B cell (primary cell): Measurements from ENCODE around the gene ETV3L. TPM values are rescaled to one million over a fixed set of nuclear protein-coding genes. Genes with fewer than 3 reads are reported as not detected.

Source experiments
- ATAC-seq: fragments of 200-7000 bp; cut with Tn5 transposase; one replicate; pipeline ENCODE4 v1.10.0; 2021; ENCODE audit warnings: low read depth, mild to moderate bottlenecking, moderate number of reproducible peaks, moderate library complexity
- CTCF ChIA-PET: fragments of 350-600 bp; sonication (Branson Sonifier 250); formaldehyde crosslinking; loops from one replicate; lab custom pipeline; 2021; ENCODE audit warnings: antibody characterized with exemption, inconsistent platforms; lab: Charles Lee
- POLR2A ChIA-PET: fragments of 350-600 bp; sonication (Branson Sonifier 250); formaldehyde crosslinking; loops from one replicate; lab custom pipeline; 2021; ENCODE audit warnings: antibody characterized with exemption; lab: Charles Lee
- DNase-seq: peaks from one replicate; pipeline ENCODE4 v3.0.0; 2013
- H2AFZ ChIP-seq: 2 replicates; pipeline ENCODE4 v1.6.1; 2012; ENCODE audit warnings: mild to moderate bottlenecking, low read depth, low read length; ENCODE audit not compliant: insufficient read depth, poor library complexity, severe bottlenecking
- H3K27ac ChIP-seq, 2 donors: 1 replicate in 1 of 2; 2 replicates in 1 of 2; pipeline ENCODE4 v1.5.1; 2012 to 2013; ENCODE audit warnings: low read length in 2 of 2, mild to moderate bottlenecking in 2 of 2, moderate library complexity in 1 of 2
- H3K27me3 ChIP-seq, 4 experiments: fragments of 200-600 bp in 1 of 4; sonication (generic) in 1 of 4; replicated peaks in 1 of 4; 1 replicate in 2 of 4; 2 replicates in 2 of 4; pipeline versions ENCODE4 v1.6.1 to v1.7.0; 2013 to 2016; ENCODE audit warnings: low read length in 3 of 4, mild to moderate bottlenecking in 2 of 4, mixed read lengths in 1 of 4, moderate library complexity in 1 of 4; ENCODE audit not compliant: insufficient read depth in 4 of 4, control insufficient read depth in 3 of 4; ENCODE audit errors: control extremely low read depth in 1 of 4
- H3K36me3 ChIP-seq, 2 experiments: replicated peaks in 1 of 2; 1 replicate in 1 of 2; 2 replicates in 1 of 2; pipeline versions ENCODE4 v1.6.1 to v1.7.1; 2013; ENCODE audit warnings: low read length in 1 of 2; ENCODE audit not compliant: insufficient read depth in 2 of 2, control insufficient read depth in 1 of 2; ENCODE audit errors: control extremely low read depth in 1 of 2, extremely low read depth in 1 of 2
- H3K4me1 ChIP-seq, 2 donors: fragments of 200-600 bp in 1 of 2; sonication (generic) in 1 of 2; 1 replicate in 1 of 2; 2 replicates in 1 of 2; pipeline versions ENCODE4 v1.5.1 to v1.6.1; 2013 to 2017; ENCODE audit warnings: low read length in 2 of 2; ENCODE audit not compliant: control insufficient read depth in 2 of 2, insufficient read depth in 2 of 2
- H3K4me2 ChIP-seq: replicated peaks from 2 replicates; pipeline ENCODE3; 2012; ENCODE audit warnings: mild to moderate bottlenecking, low read depth, low read length; ENCODE audit not compliant: poor library complexity, severe bottlenecking
- H3K4me3 ChIP-seq, 5 experiments: fragments of 200-600 bp in 1 of 5; sonication (generic) in 1 of 5; 1 replicate in 3 of 5; 2 replicates in 2 of 5; pipeline versions ENCODE4 v1.5.1 to v1.7.0; 2011 to 2016; ENCODE audit warnings: low read length in 4 of 5, mild to moderate bottlenecking in 4 of 5, low read depth in 2 of 5, control low read depth in 1 of 5, moderate library complexity in 1 of 5; ENCODE audit not compliant: insufficient read depth in 1 of 5; ENCODE audit errors: control extremely low read depth in 1 of 5, extremely low read depth in 1 of 5
- H3K79me2 ChIP-seq: fragments of 200-600 bp; sonication (generic); one replicate; pipeline ENCODE4 v1.6.0; 2016; ENCODE audit warnings: low read length; ENCODE audit not compliant: control insufficient read depth, insufficient read depth
- H3K9ac ChIP-seq: fragments of 200-600 bp; sonication (generic); 2 replicates; pipeline ENCODE4 v1.6.1; 2017; ENCODE audit warnings: mild to moderate bottlenecking, low read length, moderate library complexity
- H3K9me3 ChIP-seq, 3 donors: one replicate each; pipeline versions ENCODE4 v1.6.1 to v1.7.1; 2013; ENCODE audit warnings: low read length in 2 of 3; ENCODE audit not compliant: control insufficient read depth in 2 of 3, insufficient read depth in 1 of 3; ENCODE audit errors: control extremely low read depth in 1 of 3
- H4K20me1 ChIP-seq: 2 replicates; pipeline ENCODE4 v1.6.0; 2012; ENCODE audit warnings: mild to moderate bottlenecking, low read length; ENCODE audit not compliant: insufficient read depth, control insufficient read depth, poor library complexity, severe bottlenecking
- H3K27ac Mint-ChIP-seq: one replicate; pipeline ENCODE4 v1.8.0; 2021; ENCODE audit warnings: mixed read lengths
- H3K27me3 Mint-ChIP-seq: one replicate; pipeline ENCODE4 v1.8.0; 2021; ENCODE audit warnings: mixed read lengths
- H3K4me1 Mint-ChIP-seq: one replicate; pipeline ENCODE4 v1.8.0; 2021; ENCODE audit warnings: mixed read lengths
- H3K4me3 Mint-ChIP-seq: one replicate; pipeline ENCODE4 v1.8.0; 2021; ENCODE audit warnings: mixed read lengths
- H3K9me3 Mint-ChIP-seq: one replicate; pipeline ENCODE4 v1.8.0; 2022; ENCODE audit warnings: mixed read lengths; ENCODE audit not compliant: insufficient read depth
- EZH2 ChIP-seq: IDR thresholded peaks from 2 replicates; pipeline ENCODE4 v1.6.1; 2012; ENCODE audit warnings: borderline replicate concordance, low read depth, mild to moderate bottlenecking, moderate library complexity, low read length; ENCODE audit not compliant: insufficient read depth, poor library complexity, severe bottlenecking
- WGBS: methylation state at CpG from one replicate; pipeline ENCODE4 v1.1.5; 2013; ENCODE audit warnings: missing lambda C conversion rate; ENCODE audit not compliant: insufficient coverage; 5-methylcytosine and 5-hydroxymethylcytosine counted together
- intact Hi-C: fragments of 100-400 bp; cut with micrococcal nuclease; formaldehyde crosslinking; loops from one replicate; pipeline ENCODE4 v1.10.0; 2022
- polyA plus RNA-seq: library from polyadenylated mRNA; depleted of rRNA; stranded (reverse); fragments of >200 nt; gene quantifications from 2 replicates; pipeline ENCODE4 v1.2.3, GENCODE V29; 2012
- total RNA-seq, 2 donors: library from RNA; stranded (reverse); fragments of 120-200 nt in 1 of 2; gene quantifications; 1 replicate in 1 of 2; 2 replicates in 1 of 2; pipeline versions ENCODE4 v1.2.3 to v1.2.4, GENCODE V29; 2013 to 2022
- TF ChIP-seq, protein P1 (sequence below): fragments of 200-600 bp; IDR thresholded peaks from one replicate; pipeline ENCODE4 v1.8.0; 2022; ENCODE audit warnings: antibody characterized with exemption, mild to moderate bottlenecking

Gene ETV3L
- total and polyA plus RNA-seq, 2 donors (not counting 1 experiment from before 2014, with no cell fraction given) = not detected

GRCh38 chr1:157141212-157141855 is 41.7 kb upstream of the ETV3L start:
- H3K36me3 ChIP-seq = no peaks in the 10 kb centered on the region
- CTCF ChIA-PET = interaction anchor here (1.6 to 4.1 kb wide), 2 partner anchors 15 to 51 kb away, joined by 10 to 24 read pairs; no protein-coding TSS in a partner anchor
- H3K27me3 ChIP-seq = no peaks in the 10 kb centered on the region
- H3K9me3 ChIP-seq = no peaks in the 10 kb centered on the region
- Mint-ChIP-seq H3K4me3 (no peak overlapping the region), H3K27me3 (peaks cover 12% of the 10 kb centered on the region), H3K9me3 (no peaks in the 10 kb centered on the region), H3K4me1 (peaks cover 27% of the 10 kb centered on the region), H3K27ac (no peak overlapping the region)
- H3K9ac ChIP-seq = no peak overlapping the region
- H3K4me1 ChIP-seq = peaks cover 19 to 21% of the 10 kb centered on the region in 2 donors
- H2AFZ ChIP-seq = no peak overlapping the region
- intact Hi-C loops = no loop called here
- no peak for ATAC-seq
- H3K79me2 ChIP-seq = peaks cover 12% of the 10 kb centered on the region
- DNase-seq = no peak
- H3K4me2 ChIP-seq = no peak overlapping the region
- POLR2A ChIA-PET = no interaction called here
- no peak overlapping the region for H3K27ac ChIP-seq
- H4K20me1 ChIP-seq = peaks cover 16% of the 10 kb centered on the region
- no peak for TF ChIP-seq EZH2
- TF ChIP-seq, protein P1, sequence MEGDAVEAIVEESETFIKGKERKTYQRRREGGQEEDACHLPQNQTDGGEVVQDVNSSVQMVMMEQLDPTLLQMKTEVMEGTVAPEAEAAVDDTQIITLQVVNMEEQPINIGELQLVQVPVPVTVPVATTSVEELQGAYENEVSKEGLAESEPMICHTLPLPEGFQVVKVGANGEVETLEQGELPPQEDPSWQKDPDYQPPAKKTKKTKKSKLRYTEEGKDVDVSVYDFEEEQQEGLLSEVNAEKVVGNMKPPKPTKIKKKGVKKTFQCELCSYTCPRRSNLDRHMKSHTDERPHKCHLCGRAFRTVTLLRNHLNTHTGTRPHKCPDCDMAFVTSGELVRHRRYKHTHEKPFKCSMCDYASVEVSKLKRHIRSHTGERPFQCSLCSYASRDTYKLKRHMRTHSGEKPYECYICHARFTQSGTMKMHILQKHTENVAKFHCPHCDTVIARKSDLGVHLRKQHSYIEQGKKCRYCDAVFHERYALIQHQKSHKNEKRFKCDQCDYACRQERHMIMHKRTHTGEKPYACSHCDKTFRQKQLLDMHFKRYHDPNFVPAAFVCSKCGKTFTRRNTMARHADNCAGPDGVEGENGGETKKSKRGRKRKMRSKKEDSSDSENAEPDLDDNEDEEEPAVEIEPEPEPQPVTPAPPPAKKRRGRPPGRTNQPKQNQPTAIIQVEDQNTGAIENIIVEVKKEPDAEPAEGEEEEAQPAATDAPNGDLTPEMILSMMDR = no peak
- WGBS = 100% methylated on average over 1 of the region's 4 CpGs
- H3K4me3 ChIP-seq = no peak overlapping the region

GRCh38 chr1:157140063-157140588 is 40.5 kb upstream of the ETV3L start:
- H3K9me3 Mint-ChIP-seq = no peaks in the 10 kb centered on the region
- H3K27me3 ChIP-seq = no peaks in the 10 kb centered on the region
- ChIA-PET CTCF (interaction anchor here (1.2 to 4.1 kb wide), 3 partner anchors 8 to 16 kb away, joined by 3 to 24 read pairs (median 9); no protein-coding TSS in a partner anchor), POLR2A (no interaction called here)
- H3K36me3 ChIP-seq = peaks cover 2 to 11% of the 10 kb centered on the region in 2 experiments
- H3K4me2 ChIP-seq = no peak overlapping the region
- H3K4me3 Mint-ChIP-seq = no peak overlapping the region
- DNase-seq (no peak), ATAC-seq (no peak)
- peaks cover 22% of the 10 kb centered on the region for H3K79me2 ChIP-seq
- peaks cover 18% of the 10 kb centered on the region for H4K20me1 ChIP-seq
- peak overlapping the region in 1 of 2 donors; percentile 95 for H3K27ac ChIP-seq
- H3K4me3 ChIP-seq = no peak overlapping the region
- TF ChIP-seq, protein P1 = no peak
- TF ChIP-seq EZH2 = no peak
- peak overlapping the region; percentile 97 for H3K27ac Mint-ChIP-seq
- H3K4me1 Mint-ChIP-seq = peaks cover 35% of the 10 kb centered on the region
- H3K4me1 ChIP-seq = peaks cover 20 to 26% of the 10 kb centered on the region in 2 donors
- H3K27me3 Mint-ChIP-seq = peaks cover 9% of the 10 kb centered on the region
- H3K9me3 ChIP-seq = no peaks in the 10 kb centered on the region
- no peak overlapping the region for H2AFZ ChIP-seq
- WGBS = 40% methylated on average over 1 of the region's 2 CpGs
- H3K9ac ChIP-seq = no peak overlapping the region
- intact Hi-C loops = no loop called here
